Cerebellar cortex (tissue), 1 donor: ENCODE data around the gene TRIM44.
A peak's percentile ranks its signal among the peaks of the same experiment; 100 is the strongest.
"Not testable (repeated sequence)": the region's sequence is repeated elsewhere in the genome, so short reads cannot be mapped to it uniquely, and the experiment has no call there.

Source experiments
- DNase-seq: peaks from one replicate; pipeline ENCODE4 v3.0.0-alpha.2; 2015; ENCODE audit warnings: low spot score

Gene TRIM44

DNA sequence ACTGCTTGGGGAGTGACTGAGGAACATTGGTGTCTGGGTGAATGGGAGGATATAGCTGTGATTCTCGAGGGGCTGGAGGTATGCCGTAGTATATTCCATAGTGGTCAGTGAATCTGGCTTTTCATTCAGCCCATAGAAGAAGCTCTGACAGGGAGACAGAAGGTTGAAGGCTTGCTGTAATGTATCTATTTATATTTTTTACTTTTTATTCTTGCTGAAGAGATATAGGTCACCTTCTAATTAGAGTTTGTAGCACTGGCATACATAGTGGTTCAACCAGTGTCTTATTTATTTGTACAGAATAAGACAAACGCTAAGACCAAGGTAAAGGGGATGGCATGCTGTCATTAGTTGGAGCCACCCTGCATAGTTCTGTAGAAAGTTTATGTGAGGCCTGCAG is 10.0 kb downstream of the TRIM44 start:
- DNase-seq, result no peak

DNA sequence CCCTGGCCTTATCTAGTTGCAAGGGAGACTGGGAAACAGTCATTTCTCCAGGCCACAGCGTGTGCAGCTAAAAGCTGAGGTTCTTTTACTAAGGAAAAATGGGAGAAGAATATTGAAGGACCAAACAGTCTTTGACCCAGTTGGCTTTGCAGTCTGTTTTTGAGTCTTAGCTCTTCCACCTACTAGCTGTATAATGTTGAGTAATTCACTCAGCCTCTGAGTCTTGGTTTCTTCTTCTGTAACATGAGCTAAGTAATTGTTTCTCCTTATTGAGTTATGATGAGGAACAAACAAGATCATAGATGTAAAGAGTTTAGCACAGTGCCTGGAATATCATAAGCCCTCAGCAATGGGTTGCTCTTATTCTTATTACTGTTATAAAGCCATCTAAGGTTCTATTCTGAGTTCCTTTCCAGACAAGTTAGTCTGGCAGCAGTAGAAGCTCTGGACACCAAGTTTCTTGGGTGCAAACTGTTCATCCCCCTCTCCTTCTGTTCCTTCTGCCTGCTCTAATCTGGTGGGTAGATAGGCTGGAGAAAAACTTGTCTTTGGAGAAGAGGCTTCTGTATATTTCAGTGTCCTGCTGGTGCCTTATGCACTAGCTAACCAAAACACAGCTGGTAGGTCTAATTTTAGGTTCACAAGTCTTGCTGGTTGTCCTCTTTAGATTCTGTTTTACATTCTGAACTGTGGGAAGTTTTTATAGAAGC is 13.5 kb downstream of the TRIM44 start:
- DNase-seq, result peak; percentile 39

GRCh38 chr11:35676611-35676965 is 14.0 kb downstream of the TRIM44 start:
- no peak for DNase-seq

DNA sequence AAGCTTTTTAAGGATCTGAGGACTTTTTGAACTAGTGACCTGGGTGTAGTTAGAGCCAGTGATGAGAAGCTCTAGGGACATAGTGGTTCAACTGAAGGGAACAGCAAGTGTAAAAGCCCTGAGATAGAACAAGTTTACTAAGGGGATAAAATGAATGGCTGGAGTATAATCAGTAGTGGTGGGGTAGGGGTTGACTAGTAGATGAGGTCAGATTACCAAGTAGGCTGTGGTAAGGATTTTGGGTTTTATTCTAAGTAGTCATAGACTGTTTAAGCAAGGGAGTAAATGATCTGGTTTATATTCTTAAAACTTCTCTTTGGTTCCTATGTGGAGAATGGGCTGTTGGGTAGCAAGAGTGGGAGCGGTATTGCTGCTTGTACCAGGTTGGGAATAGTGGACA is 15.3 kb downstream of the TRIM44 start:
- no peak for DNase-seq

DNA sequence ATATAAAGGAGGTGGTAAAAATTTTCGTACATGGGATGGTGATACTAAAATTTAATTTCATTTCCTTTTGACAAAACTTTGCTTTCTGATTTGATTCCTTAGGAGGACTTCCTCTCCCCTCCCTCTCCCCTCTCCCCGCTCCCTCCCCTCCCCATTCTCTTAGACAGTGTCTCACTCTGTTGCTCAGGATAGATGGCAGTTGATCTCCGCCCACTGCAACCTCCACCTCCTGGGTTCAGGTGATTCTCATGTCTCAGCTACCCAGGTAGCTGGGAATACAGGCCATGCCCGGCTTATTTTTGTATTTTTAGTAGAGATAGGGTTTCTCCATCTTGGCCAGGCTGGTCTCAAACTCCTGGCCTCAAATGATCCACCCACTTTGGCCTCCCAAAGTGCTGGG is 15.9 kb downstream of the TRIM44 start:
- no peak for DNase-seq

GRCh38 chr11:35678975-35679374 is 16.4 kb downstream of the TRIM44 start:
- no peak for DNase-seq

DNA sequence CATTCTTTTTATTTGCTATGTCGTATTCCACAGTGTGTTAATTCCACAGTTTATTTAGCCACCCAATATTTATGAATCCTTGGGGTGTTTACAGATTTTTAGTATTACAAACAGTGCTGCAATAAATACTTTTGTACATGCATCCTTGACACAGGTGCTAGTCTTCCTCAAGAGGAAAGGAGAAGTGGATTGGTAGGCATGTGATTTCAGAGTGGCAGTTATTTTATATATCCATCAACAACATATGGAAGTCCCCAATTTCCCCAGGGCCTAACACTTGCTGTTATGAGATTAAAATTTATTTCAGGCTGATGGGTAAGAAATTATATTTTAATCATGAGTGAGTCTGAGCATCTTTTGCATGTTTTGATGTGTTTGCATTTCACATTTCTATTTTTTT is 17.9 kb downstream of the TRIM44 start:
- no peak for DNase-seq

- DNase-seq, result no peak
Measured at GRCh38 chr11:35681163-35681767, 18.7 kb downstream of the TRIM44 start.

DNA sequence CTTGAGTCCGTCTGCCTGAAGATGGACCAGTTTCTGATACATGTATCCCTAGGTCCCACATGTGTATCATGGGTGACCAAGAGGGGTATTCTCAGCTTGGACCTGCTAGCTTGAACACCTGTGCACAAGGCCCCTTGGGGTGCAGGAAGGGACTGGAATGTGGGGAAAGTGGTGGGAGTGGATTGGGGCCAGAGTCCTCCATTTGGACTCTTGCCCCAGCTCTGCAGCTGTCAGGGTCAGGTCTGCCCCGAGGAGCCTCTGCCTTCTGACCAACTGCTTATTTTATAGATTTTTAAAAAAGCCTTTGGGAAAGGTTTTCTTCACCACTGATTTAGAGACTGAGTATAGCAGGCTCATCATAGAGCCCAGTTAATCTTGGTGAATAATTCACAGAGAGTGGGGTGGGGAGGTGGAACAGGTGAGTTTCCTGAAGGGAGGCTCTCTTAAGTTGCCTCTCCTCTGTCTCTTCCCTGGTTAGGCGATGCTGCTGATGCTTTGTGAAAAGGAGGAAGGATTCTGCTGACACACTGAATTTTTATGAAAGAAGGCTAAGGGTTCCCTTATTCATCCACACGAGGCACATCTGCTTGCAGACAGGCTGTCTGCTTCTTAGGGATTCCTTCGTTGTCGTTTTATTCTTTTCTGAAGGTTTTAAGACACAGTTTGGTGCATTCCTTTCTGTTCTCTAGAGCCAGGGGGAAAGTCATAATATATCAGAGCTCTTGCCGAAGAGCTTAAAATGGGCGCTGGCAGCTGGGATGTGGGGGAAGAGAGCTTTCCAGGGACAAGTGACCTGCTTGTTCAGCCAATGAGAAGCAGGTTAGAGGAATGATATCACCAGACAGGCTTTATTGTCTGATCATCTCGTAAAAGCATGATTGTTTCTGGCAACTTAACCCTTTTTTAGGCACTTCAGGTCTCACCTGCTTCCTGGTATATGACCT is 19.9 kb downstream of the TRIM44 start:
- peak; percentile 78 for DNase-seq

DNA sequence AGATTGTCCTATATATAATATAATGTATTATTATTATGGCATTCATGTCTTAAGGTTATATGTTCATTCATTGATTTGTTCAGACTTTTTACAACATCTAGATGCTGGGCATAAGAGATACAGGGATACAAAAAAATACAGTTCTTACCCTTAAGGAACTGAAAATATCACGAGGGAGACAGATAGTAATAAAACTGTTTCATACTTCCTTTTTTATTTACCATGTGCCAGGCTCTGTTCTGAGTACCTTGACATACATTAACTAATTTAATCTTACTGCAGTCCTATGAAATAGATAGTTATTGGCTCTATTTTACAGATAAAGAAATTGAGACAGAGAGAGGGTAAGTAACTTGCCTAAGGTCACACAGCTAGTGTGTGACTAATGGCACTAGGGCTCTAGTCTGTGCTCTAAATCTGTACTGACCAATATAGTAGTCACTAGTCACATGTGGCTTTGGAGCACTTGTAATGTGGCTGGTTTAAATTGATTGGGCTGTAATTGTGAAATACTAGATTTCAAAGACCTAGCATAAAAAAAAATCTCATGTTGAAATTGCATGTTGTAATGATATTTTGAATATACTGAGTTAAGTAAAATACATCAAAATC is 21.3 kb downstream of the TRIM44 start:
- no peak for DNase-seq

- no peak for DNase-seq
Measured at GRCh38 chr11:35688023-35688422, 25.4 kb downstream of the TRIM44 start.

GRCh38 chr11:35689081-35689996 is 26.8 kb downstream of the TRIM44 start:
- DNase-seq, result no peak

GRCh38 chr11:35702126-35702525 is 39.6 kb downstream of the TRIM44 start:
- DNase-seq, result no peak

- DNase-seq, result peak; percentile 65
Measured at GRCh38 chr11:35709376-35709775, 46.8 kb downstream of the TRIM44 start.

- no peak for DNase-seq
Measured at GRCh38 chr11:35711173-35711910, 48.8 kb downstream of the TRIM44 start.

DNA sequence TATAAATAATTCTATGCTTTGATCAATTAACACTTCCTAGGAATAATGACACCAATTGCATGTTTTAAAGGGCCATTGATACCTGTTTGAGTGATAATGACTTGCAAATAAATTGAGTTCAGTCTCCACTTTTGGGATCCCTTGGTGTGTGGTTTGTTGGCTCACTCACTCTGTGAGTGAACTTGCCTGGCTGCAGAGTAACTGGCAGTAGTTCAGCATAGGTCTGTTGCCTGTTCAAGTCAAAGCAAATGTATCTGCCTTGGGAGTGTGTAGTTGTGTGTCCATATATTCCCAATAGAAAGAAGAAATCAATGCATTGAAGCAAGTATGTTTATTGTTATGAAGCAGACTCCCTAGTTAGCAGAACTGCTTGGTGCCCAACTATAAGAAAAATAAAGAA is 49.3 kb downstream of the TRIM44 start:
- DNase-seq, result no peak

DNA sequence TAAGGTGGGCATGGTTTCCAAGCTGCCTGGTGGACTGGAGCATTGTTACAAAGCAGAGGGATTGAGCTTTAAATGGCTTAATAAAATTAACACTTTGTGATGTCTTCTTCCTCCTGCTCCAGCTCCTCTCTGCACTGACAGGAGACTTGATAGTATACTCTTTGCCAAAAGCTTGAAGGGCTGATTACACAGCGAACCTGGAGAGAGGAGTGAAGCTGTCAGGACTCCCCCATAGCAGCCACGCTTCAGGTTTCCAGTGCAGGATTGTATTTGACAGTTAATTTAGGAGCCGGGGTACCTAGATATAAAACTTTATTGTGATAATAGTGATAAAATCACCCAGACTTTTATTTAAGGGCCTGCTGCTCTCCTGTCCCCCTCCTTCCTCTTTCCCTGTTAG is 50.0 kb downstream of the TRIM44 start:
- DNase-seq, result peak; percentile 28

GRCh38 chr11:35714882-35715627 is 52.5 kb downstream of the TRIM44 start:
- DNase-seq, result no peak

GRCh38 chr11:35715677-35716076 is 53.1 kb downstream of the TRIM44 start:
- not testable (repeated sequence) for DNase-seq

DNA sequence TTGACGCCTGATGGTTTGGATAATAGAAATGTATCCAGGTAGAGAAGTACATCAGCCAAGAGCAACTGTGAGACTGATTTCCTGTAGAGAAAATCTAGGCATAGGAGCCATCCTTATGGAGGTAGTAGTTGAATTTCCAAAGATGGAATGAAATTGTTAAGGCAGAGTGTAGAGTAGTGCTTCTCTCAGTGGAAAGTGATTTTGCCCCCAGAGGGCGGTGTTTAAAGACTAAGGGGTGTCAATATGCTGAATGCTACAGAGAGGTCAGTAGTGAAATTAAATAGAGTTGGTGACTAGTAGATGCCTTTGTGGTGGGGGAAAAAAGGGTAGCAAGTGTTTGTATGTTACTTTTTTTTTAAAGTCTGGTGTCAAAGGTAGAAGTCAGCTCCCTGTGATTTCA is 54.5 kb downstream of the TRIM44 start:
- DNase-seq, result no peak
